HG02763 (cell line): ENCODE results near the gene MYO16.
"Not testable (repeated sequence)": the region's sequence is repeated elsewhere in the genome, so short reads cannot be mapped to it uniquely, and the experiment has no call there.

Experiments used
- ATAC-seq: cut with Tn5 transposase; IDR thresholded peaks from one replicate; pipeline ENCODE4 v1.9.1; 2021; ENCODE audit warnings: mild to moderate bottlenecking, moderate library complexity; ENCODE audit not compliant: unreplicated experiment

MYO16 gene

DNA sequence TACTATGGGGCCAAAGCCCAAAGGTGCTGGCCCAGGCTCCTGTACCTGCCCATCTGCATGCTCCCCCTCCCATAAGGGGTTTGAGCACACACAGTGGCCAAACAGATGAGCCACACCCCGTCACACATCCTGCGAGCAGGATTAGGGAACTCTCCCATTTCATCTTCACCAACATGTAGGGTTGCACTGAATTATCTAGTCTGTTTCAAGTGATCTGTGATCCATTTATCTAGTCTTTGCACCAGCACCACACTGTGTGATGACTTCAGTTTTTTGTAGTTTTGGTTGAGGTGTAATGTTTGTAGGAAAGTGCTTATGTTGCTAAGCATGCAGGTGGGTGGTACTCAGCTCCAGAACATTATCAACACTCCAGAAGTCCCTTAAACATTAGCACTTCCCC, 249.3 kb downstream of the MYO16 start:
- ATAC-seq = no peak

- ATAC-seq = no peak
Observed at GRCh38 chr13:108889324-108889984, 260.0 kb downstream of the MYO16 start.

GRCh38 chr13:108895220-108895704, 265.9 kb downstream of the MYO16 start:
- no peak for ATAC-seq

DNA sequence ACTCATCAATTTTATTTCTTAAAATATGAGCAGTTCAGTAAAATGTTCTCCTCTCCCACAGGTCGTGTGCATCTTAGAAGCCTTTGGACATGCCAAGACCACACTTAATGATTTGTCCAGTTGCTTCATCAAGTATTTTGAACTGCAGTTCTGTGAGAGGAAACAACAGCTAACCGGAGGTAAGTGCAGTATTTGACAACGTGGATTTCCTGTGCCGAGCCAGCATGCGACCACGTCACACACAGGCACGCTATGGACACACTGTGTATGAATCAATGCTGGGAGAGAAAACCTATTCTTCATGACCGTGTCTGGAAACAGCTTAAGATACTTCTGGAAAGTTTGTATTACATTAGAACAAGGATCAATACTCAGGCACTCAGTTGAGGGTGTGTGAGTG, 268.5 kb downstream of the MYO16 start:
- ATAC-seq = no peak

GRCh38 chr13:108902405-108903155, 273.2 kb downstream of the MYO16 start:
- ATAC-seq = no peak

DNA sequence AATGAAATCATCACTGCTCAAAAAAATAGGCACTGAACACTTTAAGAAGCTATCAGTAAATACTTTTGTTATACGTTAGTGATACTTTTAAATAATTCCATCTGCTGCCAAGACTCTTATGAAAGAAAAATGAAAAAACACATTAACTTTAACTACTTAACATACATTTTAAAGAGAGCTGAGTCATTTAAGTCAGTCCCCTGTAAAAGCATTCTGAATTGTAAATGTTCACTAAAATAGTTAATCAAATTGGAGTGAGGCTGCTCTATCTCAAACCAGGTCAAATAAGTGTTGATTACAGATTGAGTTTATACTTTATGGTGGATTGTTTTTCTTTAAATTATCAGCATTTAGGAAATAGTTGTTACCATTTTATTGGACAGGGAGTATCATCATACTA, 274.2 kb downstream of the MYO16 start:
- no peak for ATAC-seq

GRCh38 chr13:108911807-108912206, 282.4 kb downstream of the MYO16 start:
- no peak for ATAC-seq

DNA sequence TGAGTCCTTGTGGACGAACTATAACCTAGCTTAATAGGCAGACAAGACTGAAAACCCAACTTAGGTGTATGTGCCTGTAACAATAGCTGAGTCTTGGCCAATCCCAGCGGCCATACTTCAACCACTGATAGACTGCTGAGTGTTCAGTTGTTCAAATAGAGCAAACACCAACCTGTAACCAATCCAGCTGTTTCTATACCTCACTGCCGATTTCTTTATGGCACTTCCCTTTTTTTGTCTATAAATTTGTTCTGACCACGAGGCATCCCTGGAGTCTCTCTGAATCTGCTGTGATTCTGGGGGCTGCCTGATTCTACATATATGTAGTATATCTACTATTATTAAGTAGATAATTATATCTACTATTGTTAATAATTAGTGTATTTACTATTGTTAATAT, 284.3 kb downstream of the MYO16 start:
- not testable (repeated sequence) for ATAC-seq

GRCh38 chr13:108915095-108915633, 285.8 kb downstream of the MYO16 start:
- ATAC-seq = peak; percentile 29

DNA sequence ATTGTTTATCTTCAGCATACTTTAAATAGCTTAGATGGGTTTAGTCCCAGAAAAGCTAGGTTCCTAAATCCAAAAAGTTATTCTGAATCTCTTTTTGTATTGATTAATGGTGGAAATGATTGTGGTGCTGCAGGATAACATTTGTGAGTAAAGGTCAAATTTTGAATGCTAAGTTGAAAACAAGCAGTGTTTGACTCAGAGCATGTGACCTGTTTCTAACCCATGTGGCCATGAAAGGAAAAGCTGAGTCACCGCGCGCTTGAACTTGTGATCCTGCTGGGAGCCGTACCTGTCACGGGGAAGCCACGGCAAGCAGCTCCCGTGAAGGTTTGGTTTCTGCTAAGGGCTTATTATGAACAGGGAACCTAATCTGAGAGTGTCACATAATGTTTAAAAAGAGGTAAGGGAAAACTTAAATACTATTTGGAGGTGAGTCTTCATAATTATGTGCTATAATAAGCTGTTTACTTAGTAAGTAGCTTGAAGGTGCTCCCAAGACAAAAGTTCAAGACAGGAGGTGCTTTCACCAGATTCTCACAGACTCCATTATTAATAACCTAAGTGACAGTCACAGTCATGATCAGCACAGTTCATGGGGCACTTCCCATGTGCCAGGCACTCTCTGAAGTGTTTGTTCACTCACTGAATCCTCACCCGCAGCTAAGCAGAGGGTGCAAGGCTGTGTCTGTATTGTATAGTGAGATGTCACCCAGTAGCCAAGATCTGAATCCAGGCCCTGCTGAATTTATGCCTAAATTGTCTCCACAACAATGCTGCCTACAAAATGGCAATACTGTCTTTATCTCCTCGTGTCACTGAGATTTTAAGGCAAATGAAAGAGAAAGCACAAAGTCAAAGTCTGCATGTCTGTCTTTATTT, 286.5 kb downstream of the MYO16 start:
- ATAC-seq = peak; percentile 93

DNA sequence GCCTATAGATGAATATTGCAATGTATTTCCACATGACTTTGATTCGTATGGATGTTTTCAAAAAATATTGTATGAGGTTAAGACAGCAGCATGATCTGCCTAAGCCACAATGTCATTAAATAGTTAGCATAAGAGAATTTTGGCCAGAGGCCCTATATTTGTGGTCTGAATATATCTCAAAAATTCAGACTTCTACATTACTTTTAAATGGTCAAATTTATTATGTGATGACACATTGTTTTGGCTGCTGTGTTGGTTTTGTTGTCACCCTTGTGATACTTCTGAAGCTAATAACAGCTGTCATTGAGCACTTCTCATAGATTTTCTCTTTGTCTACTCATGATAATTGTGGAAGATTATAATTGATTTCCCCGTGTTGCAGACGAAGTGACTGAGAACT, 288.2 kb downstream of the MYO16 start:
- ATAC-seq = no peak

DNA sequence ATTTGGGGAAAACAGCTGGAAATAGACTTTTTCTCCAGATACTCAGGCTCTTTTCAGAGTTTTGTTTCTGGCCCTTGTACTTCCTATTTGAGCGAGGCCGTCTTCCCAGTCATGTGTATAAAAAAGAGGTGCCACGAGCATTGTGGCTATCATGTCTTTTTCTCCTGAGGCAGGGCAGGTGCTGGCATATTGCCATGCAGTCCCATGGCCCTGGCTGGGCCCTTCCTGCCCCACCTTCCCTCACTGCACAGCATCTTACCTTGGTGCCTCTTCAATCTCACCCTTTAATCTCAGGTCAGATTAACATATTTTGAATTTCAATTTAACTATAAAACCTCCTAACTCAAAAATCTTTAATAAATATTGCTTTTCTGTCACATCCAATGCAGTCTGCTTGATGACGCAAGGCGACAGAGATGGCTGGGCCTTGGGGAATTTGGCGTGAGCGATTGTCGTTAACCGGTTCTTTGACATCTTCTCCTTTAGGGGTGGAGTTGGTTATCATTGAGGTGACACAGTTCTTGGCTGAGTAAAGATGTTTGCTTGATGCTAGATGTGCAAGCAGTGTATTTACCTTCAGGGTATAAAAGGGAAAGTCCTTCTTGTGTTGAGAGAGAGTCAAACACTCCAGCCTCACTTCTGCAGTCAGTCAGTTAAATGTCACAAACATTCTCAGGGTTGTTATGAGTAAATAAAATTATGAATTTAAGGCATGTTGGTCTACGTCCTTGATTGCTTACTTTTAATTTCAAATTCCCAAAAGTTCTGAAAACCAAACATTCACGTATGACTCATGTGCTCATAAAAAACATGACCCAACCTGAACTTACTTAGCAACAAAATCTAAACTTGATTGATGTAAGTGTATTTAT, 289.9 kb downstream of the MYO16 start:
- ATAC-seq = no peak

GRCh38 chr13:108920137-108920536, 290.7 kb downstream of the MYO16 start:
- ATAC-seq = no peak

DNA sequence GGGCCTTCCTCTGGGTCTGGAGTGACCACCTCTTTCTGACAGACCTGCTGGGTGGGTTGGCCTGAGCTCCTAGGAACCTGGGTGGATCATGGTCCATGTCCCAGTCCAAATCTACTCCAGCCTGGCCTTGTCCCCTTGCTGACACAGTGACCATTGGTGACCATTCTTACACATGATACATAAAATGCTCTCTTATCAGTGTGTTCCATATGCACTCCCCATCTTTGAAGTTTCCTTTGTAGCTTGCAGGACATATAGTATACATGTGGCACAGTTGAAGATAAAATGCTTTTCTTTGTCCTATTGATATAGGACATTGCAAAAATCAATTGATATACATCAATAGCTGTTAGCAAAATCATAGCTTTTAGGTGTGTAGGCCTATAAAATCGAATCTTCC, 291.8 kb downstream of the MYO16 start:
- ATAC-seq = no peak

DNA sequence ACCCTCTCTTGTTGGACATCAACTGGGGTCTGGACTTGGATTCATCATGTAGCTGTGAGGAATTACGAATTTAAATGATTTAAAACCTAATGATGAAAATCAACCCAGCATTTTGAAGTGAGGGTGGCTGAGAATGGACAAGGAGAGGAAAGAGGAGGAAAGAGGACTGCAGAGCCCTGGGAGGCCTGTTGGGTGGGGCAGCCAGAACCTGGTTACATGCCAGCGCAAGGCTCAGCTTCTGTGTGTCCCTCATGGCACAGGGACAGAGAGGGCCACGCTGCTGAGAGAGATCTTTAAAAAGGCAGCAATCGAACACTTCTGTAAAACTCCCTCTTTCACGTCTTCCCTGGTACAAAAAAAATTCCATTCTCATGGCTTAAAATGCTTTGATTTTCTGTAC, 292.7 kb downstream of the MYO16 start:
- ATAC-seq = no peak

DNA sequence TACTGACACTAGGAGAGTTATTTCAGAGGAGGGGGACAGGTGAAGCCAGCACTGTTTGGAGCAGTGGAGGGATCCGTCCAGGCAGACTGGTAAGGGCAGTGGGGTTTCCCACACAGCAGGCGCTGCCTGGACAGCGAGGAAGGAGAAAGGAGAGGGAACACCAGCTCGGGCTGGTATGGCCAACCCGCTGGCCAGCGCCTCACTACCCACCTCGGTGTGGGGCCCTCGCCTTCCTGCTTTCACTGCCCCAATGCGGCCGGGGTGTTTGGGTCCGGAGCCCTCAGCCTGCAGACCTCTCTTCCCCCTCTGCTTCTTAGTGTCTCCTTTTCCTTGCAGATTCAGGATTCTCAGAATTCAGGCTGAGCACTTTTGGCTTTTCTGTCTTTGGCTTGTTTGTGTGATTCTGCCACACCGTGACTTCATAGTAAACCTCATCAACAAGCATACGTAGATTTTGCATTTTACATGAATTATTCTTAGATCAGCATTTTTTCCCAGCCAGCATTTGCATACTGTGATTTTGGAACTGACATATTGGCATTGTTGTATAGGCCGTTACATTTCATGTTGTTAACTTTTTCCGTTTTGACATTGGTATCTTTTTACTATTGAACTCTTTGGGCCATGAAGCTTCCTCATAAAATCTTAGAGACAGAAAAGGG, 294.1 kb downstream of the MYO16 start:
- no peak for ATAC-seq

- no peak for ATAC-seq
Observed at GRCh38 chr13:108924134-108924533, 294.7 kb downstream of the MYO16 start.

- no peak for ATAC-seq
Observed at GRCh38 chr13:108924541-108924940, 295.1 kb downstream of the MYO16 start.

DNA sequence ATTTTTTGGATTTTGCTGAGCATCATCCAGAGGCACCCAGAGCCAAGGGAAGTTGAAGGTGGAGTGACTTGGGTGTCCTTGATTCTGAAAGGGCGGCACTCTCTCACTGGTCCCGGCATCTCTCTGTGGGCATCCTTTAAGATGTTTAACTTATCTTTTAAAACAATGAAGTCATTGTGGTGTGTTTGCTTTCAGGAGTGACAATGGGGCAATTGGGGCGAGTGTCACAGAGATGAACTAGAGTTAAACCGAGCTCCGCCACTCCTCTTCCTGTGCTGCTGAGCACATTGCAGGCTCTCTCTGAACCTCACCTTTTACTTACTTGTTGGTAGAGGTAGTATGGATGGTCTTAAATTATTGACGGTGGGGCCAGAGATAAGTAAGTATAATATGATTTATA, 295.7 kb downstream of the MYO16 start:
- ATAC-seq = no peak

DNA sequence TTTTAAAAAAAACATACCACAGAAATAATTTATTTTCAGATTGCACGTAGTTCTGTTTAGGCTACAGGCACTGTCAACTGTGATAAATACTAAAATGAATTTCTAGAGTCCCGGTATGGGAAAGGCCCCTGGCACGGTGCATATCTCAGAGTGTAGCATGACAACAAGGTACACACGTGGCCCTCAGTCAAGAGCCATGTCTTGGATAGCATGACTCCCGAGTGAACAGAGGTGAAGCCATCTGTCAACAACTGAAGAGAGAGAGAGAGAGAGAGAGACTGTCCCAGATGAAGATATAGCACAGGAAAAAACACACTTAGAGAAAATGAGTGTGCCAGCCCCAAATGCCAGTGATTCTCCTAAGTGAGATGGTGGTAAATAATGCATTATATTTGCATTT, 297.5 kb downstream of the MYO16 start:
- no peak for ATAC-seq
